Upper lobe of left lung (tissue), 6 donors: Measurements from ENCODE around the gene DVL2. TPM values are rescaled to one million over a fixed set of nuclear protein-coding genes. Genes with fewer than 3 reads are reported as not detected.

Experiments
- ATAC-seq, 2 donors: fragments of 200-7000 bp; cut with Tn5 transposase; one replicate each; pipeline ENCODE4 v1.9.1; 2022; ENCODE audit warnings: mild to moderate bottlenecking in 2 of 2, moderate library complexity in 2 of 2; ENCODE audit not compliant: low FRiP score in 2 of 2
- DNase-seq, 2 donors: peaks; one replicate each; pipeline ENCODE4 v3.0.0-alpha.2; 2019 to 2020
- H3K27ac ChIP-seq, 4 donors: fragments of 200-600 bp; sonication (generic); one replicate each; pipeline ENCODE4 v1.5.1; 2016 to 2019
- H3K27me3 ChIP-seq, 4 donors: fragments of 200-600 bp; sonication (generic); one replicate each; pipeline ENCODE4 v1.5.1; 2017 to 2019
- H3K36me3 ChIP-seq, 4 donors: fragments of 200-600 bp; sonication (generic); one replicate each; pipeline ENCODE4 v1.5.1; 2016 to 2019
- H3K4me1 ChIP-seq, 4 donors: fragments of 200-600 bp; sonication (generic); one replicate each; pipeline ENCODE4 v1.5.1; 2018 to 2019
- H3K4me3 ChIP-seq, 4 donors: fragments of 200-600 bp; sonication (generic); one replicate each; pipeline ENCODE4 v1.5.1; 2017 to 2019; ENCODE audit warnings: mild to moderate bottlenecking in 2 of 4, moderate library complexity in 1 of 4
- H3K9me3 ChIP-seq, 4 donors: fragments of 200-600 bp; sonication (generic); one replicate each; pipeline ENCODE4 v1.5.1; 2018 to 2019
- CTCF ChIP-seq, 6 experiments: fragments of 450-650 bp in 4 of 6; fragments of 200-600 bp in 2 of 6; sonication (generic) in 2 of 6; IDR thresholded peaks; one replicate each; pipeline ENCODE4 v1.5.1; 2016 to 2019; ENCODE audit warnings: antibody characterized with exemption in 6 of 6
- EP300 ChIP-seq, 4 donors: sonication (generic); formaldehyde crosslinking; IDR thresholded peaks; one replicate each; pipeline ENCODE4 v1.5.1; 2017; ENCODE audit warnings: antibody characterized with exemption in 4 of 4, control low read depth in 2 of 4
- POLR2A ChIP-seq, 4 donors: fragments of 450-650 bp; IDR thresholded peaks; one replicate each; pipeline ENCODE4 v1.5.1; 2016 to 2017; ENCODE audit warnings: antibody characterized with exemption in 4 of 4, mild to moderate bottlenecking in 2 of 4
- POLR2AphosphoS5 ChIP-seq, 2 donors: sonication (generic); formaldehyde crosslinking; IDR thresholded peaks; one replicate each; pipeline ENCODE4 v1.5.1; 2017; ENCODE audit warnings: antibody characterized with exemption in 2 of 2
- WGBS, 2 donors: methylation state at CpG; one replicate each; pipeline ENCODE4 v1.1.5; 2017 to 2018; 5-methylcytosine and 5-hydroxymethylcytosine counted together
- total RNA-seq, 6 donors: library from RNA; depleted of rRNA in 4 of 6; stranded (reverse); fragments of >200 nt in 4 of 6; gene quantifications; one replicate each; pipeline versions ENCODE4 v1.1.0 to v1.2.1, GENCODE V29; 2016 to 2021
- donor health status: DM: no; HTN: no; CAD: no; lungs with moderate emphysema.
- donor health status: DM: no; HTN: yes; CAD: no; lungs with severe emphysema.

The DVL2 gene
- total RNA-seq, 6 donors from 2014 or later = 40.4 to 70.2 (median 42.4) TPM

GRCh38 chr17:7243453-7243729 is 9.1 kb upstream of the DVL2 start:
- ATAC-seq = no peak
- WGBS, 2 donors = 35 to 38% methylated on average over 2 of the region's 2 CpGs
- Histone ChIP-seq H3K9me3 (no peaks in the 10 kb centered on the region), H3K4me1 (peaks cover 23 to 30% (median 26%) of the 10 kb centered on the region in 4 donors), H3K36me3 (peaks cover 0 to 46% (median 36%) of the 10 kb centered on the region in 4 donors), H3K4me3 (peak overlapping the region in 3 of 4 donors; percentile 76 to 99 (median 85)), H3K27me3 (no peaks in the 10 kb centered on the region), H3K27ac (peak overlapping the region; percentile 92 to 100 (median 97))
- no peak for DNase-seq
- TF ChIP-seq POLR2AphosphoS5 (IDR thresholded peaks at IDR 0.05) (no peak), EP300 (IDR thresholded peaks at IDR 0.05) (no peak), POLR2A (IDR thresholded peaks at IDR 0.05) (no peak), CTCF (IDR thresholded peaks at IDR 0.05) (no peak)

GRCh38 chr17:7242717-7243452 is 8.6 kb upstream of the DVL2 start:
- ATAC-seq = peak; percentile 83 to 84

GRCh38 chr17:7241783-7242716 is 7.7 kb upstream of the DVL2 start, which contains the start of gene GABARAP:
TSS of gene GABARAP (minus strand) at chr17:7242449. CDS start at chr17:7242330, 119 bp downstream.
- Histone ChIP-seq H3K9me3 (no peaks in the 10 kb centered on the region), H3K4me1 (peaks cover 23 to 36% (median 32%) of the 10 kb centered on the region in 4 donors), H3K4me3 (peak within 1 kb of the TSS; percentile 44 to 99 (median 80)), H3K36me3 (peaks cover 0 to 45% (median 36%) of the 10 kb centered on the region in 4 donors), H3K27me3 (no peaks in the 10 kb centered on the region), H3K27ac (peak within 1 kb of the TSS; percentile 92 to 100 (median 97))
- peak; percentile 93 to 96 for DNase-seq
- TF ChIP-seq EP300 (IDR thresholded peaks at IDR 0.05) (no peak), CTCF (IDR thresholded peaks at IDR 0.05) (no peak), POLR2A (IDR thresholded peaks at IDR 0.05) (peak in 3 of 4 donors; percentile 33 to 79 (median 56)), POLR2AphosphoS5 (IDR thresholded peaks at IDR 0.05) (peak in 1 of 2 donors; percentile 74)
- 0% methylated on average over 36 to 52 of the region's 62 CpGs for WGBS, 2 donors
- ATAC-seq = peak; percentile 76 to 90

More at GRCh38 chr17:7242717-7243452, 8.6 kb upstream of the DVL2 start:
- Histone ChIP-seq H3K36me3 (peaks cover 0 to 46% (median 36%) of the 10 kb centered on the region in 4 donors), H3K27ac (peak overlapping the region; percentile 92 to 100 (median 97)), H3K9me3 (no peaks in the 10 kb centered on the region), H3K27me3 (no peaks in the 10 kb centered on the region), H3K4me1 (peaks cover 23 to 30% (median 26%) of the 10 kb centered on the region in 4 donors), H3K4me3 (peak overlapping the region; percentile 44 to 99 (median 80))
- TF ChIP-seq POLR2A (IDR thresholded peaks at IDR 0.05) (peak in 3 of 4 donors; percentile 57 to 83 (median 74)), POLR2AphosphoS5 (IDR thresholded peaks at IDR 0.05) (peak; percentile 84 to 95), CTCF (IDR thresholded peaks at IDR 0.05) (peak in 3 of 6 experiments; percentile 10 to 39 (median 37)), EP300 (IDR thresholded peaks at IDR 0.05) (peak in 3 of 4 donors; percentile 23 to 83 (median 61))
- 1 to 3% methylated on average over 48 to 49 of the region's 49 CpGs for WGBS, 2 donors
- peak; percentile 94 to 97 for DNase-seq

GRCh38 chr17:7241090-7241733 is 6.9 kb upstream of the DVL2 start:
- Histone ChIP-seq H3K27ac (peak overlapping the region; percentile 92 to 100 (median 97)), H3K4me3 (peak overlapping the region; percentile 33 to 99 (median 80)), H3K27me3 (no peaks in the 10 kb centered on the region), H3K4me1 (peaks cover 23 to 44% (median 34%) of the 10 kb centered on the region in 4 donors), H3K9me3 (no peaks in the 10 kb centered on the region), H3K36me3 (peaks cover 0 to 43% (median 35%) of the 10 kb centered on the region in 4 donors)
- WGBS, 2 donors = 24 to 41% methylated on average over 9 of the region's 9 CpGs
- DNase-seq = no peak
- no peak for ATAC-seq
- TF ChIP-seq EP300 (IDR thresholded peaks at IDR 0.05) = no peak
- TF ChIP-seq POLR2AphosphoS5 (IDR thresholded peaks at IDR 0.05) = no peak
- no peak for TF ChIP-seq CTCF (IDR thresholded peaks at IDR 0.05)
- no peak for TF ChIP-seq POLR2A (IDR thresholded peaks at IDR 0.05)
